Adipose tissue (tissue), 3 donors: ENCODE results near the gene CLK4. TPM values are rescaled to one million over a fixed set of nuclear protein-coding genes. Genes with fewer than 3 reads are reported as not detected.
"Not testable (repeated sequence)": the region's sequence is repeated elsewhere in the genome, so short reads cannot be mapped to it uniquely, and the experiment has no call there.

Experiments used
- H3K27ac ChIP-seq: one replicate; pipeline ENCODE4 v1.5.1; 2013; ENCODE audit warnings: low read depth, low read length
- WGBS, 3 donors: extraction: QIAGEN DNeasy Blood & Tissue Kit; methylation state at CpG; one replicate each; pipeline ENCODE4 v1.1.7; 2013; 5-methylcytosine and 5-hydroxymethylcytosine counted together
- polyA plus RNA-seq, 3 donors: library from polyadenylated mRNA; stranded (reverse); fragments of 200-250 nt; gene quantifications; one replicate each; pipeline ENCODE4 v1.2.3, GENCODE V29; 2013
- donor health status: healthy with polysubstance abuse.
- donor health status: Bipolar disorder and iron deficiency.
- donor health status: healthy.

Gene CLK4
- polyA plus RNA-seq, 3 donors = 13.3 to 23.1 (median 15.9) TPM

GRCh38 chr5:178590141-178590923, 36.5 kb downstream of the CLK4 start, which contains the start of gene COL23A1:
Gene COL23A1 (minus strand): TSS chr5:178590393.
- 1 to 2% (median 1%) methylated on average over 60 to 78 of the region's 78 CpGs for WGBS, 3 donors
- no peak within 1 kb of the TSS for H3K27ac ChIP-seq

GRCh38 chr5:178589180-178590140, 37.4 kb downstream of the CLK4 start:
- 8 to 10% (median 9%) methylated on average over 71 to 91 of the region's 91 CpGs for WGBS, 3 donors
- no peak overlapping the region for H3K27ac ChIP-seq

GRCh38 chr5:178588769-178589168, 38.1 kb downstream of the CLK4 start:
- WGBS, 3 donors = 61 to 79% (median 64%) methylated on average over 8 of the region's 8 CpGs

GRCh38 chr5:178587763-178588611, 38.9 kb downstream of the CLK4 start:
- H3K27ac ChIP-seq = no peak overlapping the region
- 57 to 71% (median 57%) methylated on average over 13 of the region's 13 CpGs for WGBS, 3 donors

More at GRCh38 chr5:178588769-178589168, 38.1 kb downstream of the CLK4 start:
- H3K27ac ChIP-seq = no peak overlapping the region

GRCh38 chr5:178586396-178586795, 40.5 kb downstream of the CLK4 start:
- no peak overlapping the region for H3K27ac ChIP-seq
- 67 to 76% (median 72%) methylated on average over 2 of the region's 2 CpGs for WGBS, 3 donors

GRCh38 chr5:178585421-178585820, 41.4 kb downstream of the CLK4 start:
- WGBS, 3 donors = 85 to 90% (median 87%) methylated on average over 11 of the region's 11 CpGs

GRCh38 chr5:178583279-178583678, 43.6 kb downstream of the CLK4 start:
- 77 to 88% (median 85%) methylated on average over 8 of the region's 8 CpGs for WGBS, 3 donors
- H3K27ac ChIP-seq = no peak overlapping the region

More at GRCh38 chr5:178585421-178585820, 41.4 kb downstream of the CLK4 start:
- H3K27ac ChIP-seq = not testable (repeated sequence)

GRCh38 chr5:178582291-178582690, 44.6 kb downstream of the CLK4 start:
- WGBS, 3 donors = 86 to 89% (median 89%) methylated on average over 13 of the region's 13 CpGs

GRCh38 chr5:178581621-178582020, 45.2 kb downstream of the CLK4 start:
- no peak overlapping the region for H3K27ac ChIP-seq
- WGBS, 3 donors = 63 to 70% (median 64%) methylated on average over 3 of the region's 3 CpGs

More at GRCh38 chr5:178582291-178582690, 44.6 kb downstream of the CLK4 start:
- no peak overlapping the region for H3K27ac ChIP-seq

- WGBS, 3 donors = 62 to 91% (median 87%) methylated on average over 15 of the region's 15 CpGs
- H3K27ac ChIP-seq = no peak overlapping the region
Observed at GRCh38 chr5:178580271-178580955, 46.4 kb downstream of the CLK4 start.

- 79 to 91% (median 83%) methylated on average over 7 of the region's 7 CpGs for WGBS, 3 donors
- H3K27ac ChIP-seq = no peak overlapping the region
Observed at GRCh38 chr5:178577944-178578343, 48.9 kb downstream of the CLK4 start.

GRCh38 chr5:178577376-178577839, 49.4 kb downstream of the CLK4 start:
- 37 to 49% (median 37%) methylated on average over 25 to 31 of the region's 31 CpGs for WGBS, 3 donors
- no peak overlapping the region for H3K27ac ChIP-seq

- WGBS, 3 donors = 2 to 6% (median 5%) methylated on average over 26 to 92 of the region's 92 CpGs
- H3K27ac ChIP-seq = no peak overlapping the region
Observed at GRCh38 chr5:178576591-178577351, 50.1 kb downstream of the CLK4 start.

GRCh38 chr5:178573216-178573615, 53.6 kb downstream of the CLK4 start:
- whole genome bisulfite sequencing, 3 donors = 82 to 93% (median 90%) methylated on average over 7 of the region's 7 CpGs
- H3K27ac ChIP-seq = no peak overlapping the region

GRCh38 chr5:178572617-178573016, 54.2 kb downstream of the CLK4 start:
- no peak overlapping the region for H3K27ac ChIP-seq
- WGBS, 3 donors = 71 to 94% (median 92%) methylated on average over 4 of the region's 4 CpGs

- WGBS, 3 donors = 36 to 61% (median 41%) methylated on average over 2 of the region's 2 CpGs
- no peak overlapping the region for H3K27ac ChIP-seq
Observed at GRCh38 chr5:178569485-178569884, 57.4 kb downstream of the CLK4 start.
